Mammary epithelial cell (primary cell): ENCODE measurements around the gene PTCRA.

Source experiments
- CTCF ChIP-seq, 2 donors: IDR thresholded peaks in 1 of 2; conservative IDR thresholded peaks in 1 of 2; 2 replicates each; pipeline ENCODE4 v1.5.1; 2011 to 2012; ENCODE audit warnings: inconsistent platforms in 2 of 2, low read length in 2 of 2, mild to moderate bottlenecking in 2 of 2, control low read depth in 1 of 2, low read depth in 1 of 2; ENCODE audit not compliant: insufficient read depth in 1 of 2; ENCODE audit errors: extremely low read depth in 1 of 2
- EZH2 ChIP-seq: IDR thresholded peaks from 2 replicates; pipeline ENCODE4 v1.6.1; 2012; ENCODE audit warnings: low read length, inconsistent platforms, borderline replicate concordance

GRCh38 chr6:42962096-42962495 is 46.2 kb downstream of the PTCRA start:
- TF ChIP-seq CTCF (conservative IDR thresholded peaks at IDR 0.05 in 1 of 2, IDR thresholded peaks at IDR 0.05 in 1 of 2; ENCODE audit: extremely low read depth in 1 of 2, insufficient read depth in 1 of 2, low read depth in 1 of 2, low read length in 2 of 2) (no peak), EZH2 (no peak)
